Right lobe of liver (tissue), 6 donors: ENCODE data around the gene PTCH1. TPM values are rescaled to one million over a fixed set of nuclear protein-coding genes. Genes with fewer than 3 reads are reported as not detected.

Experiments
- ATAC-seq, 4 donors: fragments of 200-7000 bp; cut with Tn5 transposase; one replicate each; pipeline ENCODE4 v1.9.1; 2020; ENCODE audit warnings: mild to moderate bottlenecking in 4 of 4, moderate library complexity in 4 of 4
- DNase-seq, 3 donors: peaks; one replicate each; pipeline ENCODE4 v3.0.0-alpha.2; 2020
- H3K27ac ChIP-seq, 3 donors: fragments of 200-600 bp; one replicate each; pipeline ENCODE4 v1.8.0; 2022
- H3K27me3 ChIP-seq, 2 donors: fragments of 200-600 bp; one replicate each; pipeline ENCODE4 v1.8.0; 2022
- H3K36me3 ChIP-seq, 4 donors: fragments of 200-600 bp; sonication (generic) in 1 of 4; one replicate each; pipeline versions ENCODE4 v1.5.1 to v1.8.0; 2017 to 2022; ENCODE audit warnings: control low read depth in 1 of 4
- H3K4me1 ChIP-seq, 4 donors: fragments of 200-600 bp; sonication (generic) in 1 of 4; one replicate each; pipeline versions ENCODE4 v1.5.1 to v1.8.0; 2017 to 2022; ENCODE audit warnings: control low read depth in 1 of 4
- H3K4me3 ChIP-seq, 3 donors: fragments of 200-600 bp; one replicate each; pipeline ENCODE4 v1.8.0; 2022
- H3K9me3 ChIP-seq, 4 donors: fragments of 200-600 bp; sonication (generic) in 1 of 4; one replicate each; pipeline versions ENCODE4 v1.5.1 to v1.8.0; 2017 to 2022; ENCODE audit warnings: control low read depth in 1 of 4
- POLR2A ChIP-seq: fragments of 450-650 bp; IDR thresholded peaks from one replicate; pipeline ENCODE4 v1.6.1; 2017; ENCODE audit warnings: antibody characterized with exemption, mild to moderate bottlenecking
- WGBS: methylation state at CpG from one replicate; pipeline ENCODE4 v1.1.6; 2018; ENCODE audit warnings: low coverage, low lambda C conversion rate; ENCODE audit not compliant: insufficient coverage; ENCODE audit errors: missing lambda C conversion rate; 5-methylcytosine and 5-hydroxymethylcytosine counted together
- intact Hi-C, 2 donors: fragments of 100-400 bp; cut with DNase I; formaldehyde crosslinking; loops; one replicate each; pipeline versions ENCODE4 v1.11.2 to v1.14.1; 2022
- total RNA-seq, 6 experiments: library from RNA; depleted of rRNA in 2 of 6; stranded (reverse); fragments of >200 nt in 2 of 6; fragmentation: NEBNext Ultra II Directional in 3 of 6; extraction: Animal tissue kit (Norgen Biotek cat#: 25700) in 3 of 6; gene quantifications; one replicate each; pipeline versions ENCODE4 v1.1.0 to v1.2.4, GENCODE V29; 2016 to 2023
- TF ChIP-seq, protein P1 (sequence below), 4 donors: fragments of 200-600 bp in 3 of 4; fragments of 450-650 bp in 1 of 4; IDR thresholded peaks; one replicate each; pipeline versions ENCODE4 v1.5.1 to v1.8.0; 2016 to 2022; ENCODE audit warnings: antibody characterized with exemption in 4 of 4, mild to moderate bottlenecking in 2 of 4
- donor health status: DM: no; HTN: yes; CAD: no.
- donor health status: DM: no; HTN: no; CAD: no.
- donor health status: DM: no; HTN: no; CAD: no.
- donor health status: DM: no; HTN: yes; CAD: no.
- donor health status: DM: no; HTN: yes; CAD: no.

Gene PTCH1
- total RNA-seq, 6 experiments from 2014 or later: 2.0 to 8.3 (median 5.2) TPM

DNA sequence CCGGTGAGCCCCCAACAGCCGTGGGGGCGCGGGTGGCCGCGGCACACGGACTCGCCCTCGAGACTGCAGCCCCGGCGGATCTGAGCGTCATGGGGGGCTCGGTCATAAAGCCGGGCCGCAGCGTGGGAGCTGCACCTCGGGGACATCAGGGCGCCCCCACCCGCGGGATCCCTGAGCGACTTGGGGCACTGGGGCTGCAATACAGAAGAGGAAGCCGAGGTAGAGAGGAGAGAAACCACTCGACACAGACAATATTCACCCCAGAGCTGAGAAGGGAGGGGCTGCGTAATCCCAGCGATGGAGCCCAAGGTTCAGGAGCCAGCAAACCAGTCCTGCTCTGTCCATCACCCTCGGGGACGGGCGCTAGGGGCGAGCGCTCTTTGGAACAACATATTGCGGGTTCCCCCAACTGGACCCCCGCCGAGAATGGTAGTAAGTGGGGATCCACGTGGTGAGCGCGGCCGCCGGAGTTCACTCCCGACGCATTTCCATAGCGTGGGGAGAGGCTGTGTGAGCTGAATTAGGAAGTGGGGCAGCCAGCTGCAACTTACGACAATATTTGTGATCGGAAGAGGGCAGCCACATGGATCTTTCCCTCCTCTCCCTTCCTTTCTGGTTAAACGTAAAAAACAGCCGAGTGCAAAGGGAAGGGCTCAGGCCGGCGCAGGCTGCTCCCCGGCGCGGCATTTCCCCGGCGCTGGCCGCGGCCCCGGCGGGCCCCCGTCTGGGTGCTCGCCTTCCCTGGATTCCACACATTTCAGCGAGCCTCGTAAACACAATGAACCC is 9.9 kb downstream of the PTCH1 start:
- peaks cover 0 to 6% (median 3%) of the 10 kb centered on the region in 4 donors for H3K4me1 ChIP-seq
- no peaks in the 10 kb centered on the region for H3K36me3 ChIP-seq
- TF ChIP-seq, protein P1, sequence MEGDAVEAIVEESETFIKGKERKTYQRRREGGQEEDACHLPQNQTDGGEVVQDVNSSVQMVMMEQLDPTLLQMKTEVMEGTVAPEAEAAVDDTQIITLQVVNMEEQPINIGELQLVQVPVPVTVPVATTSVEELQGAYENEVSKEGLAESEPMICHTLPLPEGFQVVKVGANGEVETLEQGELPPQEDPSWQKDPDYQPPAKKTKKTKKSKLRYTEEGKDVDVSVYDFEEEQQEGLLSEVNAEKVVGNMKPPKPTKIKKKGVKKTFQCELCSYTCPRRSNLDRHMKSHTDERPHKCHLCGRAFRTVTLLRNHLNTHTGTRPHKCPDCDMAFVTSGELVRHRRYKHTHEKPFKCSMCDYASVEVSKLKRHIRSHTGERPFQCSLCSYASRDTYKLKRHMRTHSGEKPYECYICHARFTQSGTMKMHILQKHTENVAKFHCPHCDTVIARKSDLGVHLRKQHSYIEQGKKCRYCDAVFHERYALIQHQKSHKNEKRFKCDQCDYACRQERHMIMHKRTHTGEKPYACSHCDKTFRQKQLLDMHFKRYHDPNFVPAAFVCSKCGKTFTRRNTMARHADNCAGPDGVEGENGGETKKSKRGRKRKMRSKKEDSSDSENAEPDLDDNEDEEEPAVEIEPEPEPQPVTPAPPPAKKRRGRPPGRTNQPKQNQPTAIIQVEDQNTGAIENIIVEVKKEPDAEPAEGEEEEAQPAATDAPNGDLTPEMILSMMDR (IDR thresholded peaks at IDR 0.05): no peak
- TF ChIP-seq POLR2A: peak; percentile 30
- no peaks in the 10 kb centered on the region for H3K27me3 ChIP-seq
- DNase-seq (peak; percentile 42 to 71 (median 62)), ATAC-seq (peak; percentile 14 to 48 (median 30))
- intact Hi-C loops: no loop called here
- peak overlapping the region; percentile 50 to 79 (median 79) for H3K4me3 ChIP-seq
- peak overlapping the region; percentile 55 to 88 (median 84) for H3K27ac ChIP-seq
- H3K9me3 ChIP-seq: no peaks in the 10 kb centered on the region
- WGBS: 0% methylated on average over 8 of the region's 60 CpGs

DNA sequence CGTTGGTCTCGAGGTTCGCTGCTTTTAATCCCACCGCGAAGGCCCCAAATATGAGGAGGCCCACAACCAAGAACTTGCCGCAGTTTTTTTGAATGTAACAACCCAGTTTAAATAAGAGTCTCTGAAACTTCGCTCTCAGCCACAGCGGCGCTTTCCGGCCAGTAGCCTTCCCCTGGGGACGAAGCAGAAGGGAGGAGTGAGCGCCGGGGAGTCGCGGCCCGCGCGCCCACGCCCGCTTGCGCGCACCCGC is 10.4 kb downstream of the PTCH1 start:
- intact Hi-C loops: no loop called here
- no peak for ATAC-seq

DNA sequence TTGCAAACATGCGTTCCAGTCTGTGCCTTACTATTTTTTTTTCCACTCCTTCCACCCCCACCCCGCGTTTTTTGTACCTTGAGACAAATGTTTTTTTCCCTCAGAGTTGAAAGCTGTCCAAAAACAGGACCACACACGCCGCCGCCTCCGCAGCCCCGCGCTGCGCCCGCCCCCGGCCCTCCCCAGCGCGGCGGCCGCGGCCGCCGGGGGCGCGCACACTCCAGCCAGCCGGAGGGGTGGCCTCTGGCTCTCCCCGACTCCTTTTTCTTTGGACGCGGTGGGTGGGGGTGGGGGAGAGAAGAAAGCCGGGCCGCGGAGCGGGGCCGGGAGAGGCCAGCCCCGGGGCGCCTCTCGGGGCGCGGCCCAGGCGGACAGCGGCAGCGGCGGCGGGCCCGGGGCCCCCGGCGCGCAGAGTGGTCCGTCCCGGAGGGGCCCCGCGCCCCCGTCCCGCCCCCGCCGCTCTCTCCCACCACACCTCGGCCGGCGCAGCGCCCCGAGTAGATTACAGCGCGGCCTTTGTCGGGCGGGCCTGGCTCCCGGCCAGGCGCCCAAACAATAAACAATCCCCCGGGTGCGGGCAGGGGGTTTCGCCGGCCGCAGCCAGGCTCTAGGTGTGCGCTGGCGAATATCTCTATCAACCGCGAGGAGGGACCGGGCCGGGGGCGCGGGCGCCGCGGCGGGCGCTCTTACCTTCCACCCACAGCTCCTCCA is 10.9 kb downstream of the PTCH1 start:
- intact Hi-C loops: no loop called here
- peak; percentile 43 to 58 (median 51) for DNase-seq
- TF ChIP-seq POLR2A: no peak
- TF ChIP-seq, protein P1 (IDR thresholded peaks at IDR 0.05): no peak
- H3K4me1 ChIP-seq: peaks cover 0 to 6% (median 0%) of the 10 kb centered on the region in 4 donors
- peak in 3 of 4 donors; percentile 3 to 7 (median 7) for ATAC-seq
- WGBS: under 1% methylated on average over 29 of the region's 81 CpGs
- H3K27ac ChIP-seq: peak overlapping the region; percentile 55 to 88 (median 84)
- H3K9me3 ChIP-seq: no peaks in the 10 kb centered on the region
- no peaks in the 10 kb centered on the region for H3K27me3 ChIP-seq
- H3K36me3 ChIP-seq: no peaks in the 10 kb centered on the region
- H3K4me3 ChIP-seq: peak overlapping the region; percentile 50 to 79 (median 79)

More for the DNA sequence above, 10.4 kb downstream of the PTCH1 start:
- DNase-seq: no peak
- Histone ChIP-seq H3K4me1 (peaks cover 0 to 6% (median 0%) of the 10 kb centered on the region in 4 donors), H3K27ac (peak overlapping the region; percentile 55 to 88 (median 84)), H3K9me3 (no peaks in the 10 kb centered on the region), H3K4me3 (peak overlapping the region; percentile 50 to 79 (median 79)), H3K27me3 (no peaks in the 10 kb centered on the region), H3K36me3 (no peaks in the 10 kb centered on the region)
- 0% methylated on average over 2 of the region's 23 CpGs for WGBS
- TF ChIP-seq, protein P1 (IDR thresholded peaks at IDR 0.05): no peak
- no peak for TF ChIP-seq POLR2A

DNA sequence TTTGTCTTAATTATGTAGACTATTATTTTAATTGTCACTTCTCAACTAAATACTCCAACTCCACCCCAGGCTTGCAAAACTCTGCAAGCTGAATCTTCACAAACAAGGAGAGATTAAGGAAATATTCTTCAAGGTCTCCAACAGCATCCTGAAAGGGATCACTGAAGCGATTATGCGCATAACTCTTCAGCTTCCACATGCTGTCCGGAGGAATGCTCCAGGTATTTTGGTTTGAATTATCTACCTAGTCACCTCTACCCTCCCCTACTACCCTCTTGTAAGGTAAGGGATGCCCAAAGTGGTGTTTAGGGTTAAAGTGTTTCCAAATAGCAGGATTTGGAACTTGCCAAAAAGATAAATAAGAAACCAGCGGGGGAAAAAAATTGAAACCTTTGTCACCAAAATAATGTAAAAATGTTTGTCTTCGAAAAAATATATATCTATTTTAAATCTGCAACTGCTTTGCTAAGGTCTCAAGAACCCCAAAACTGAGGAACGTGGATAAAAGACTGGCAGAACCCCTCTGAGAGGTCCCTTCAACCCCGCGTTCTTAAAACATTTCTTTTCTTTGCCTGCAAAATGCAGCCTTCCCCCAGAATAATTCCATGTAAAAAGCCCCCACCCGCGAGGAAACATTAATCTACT is 11.6 kb downstream of the PTCH1 start:
- Histone ChIP-seq H3K27me3 (no peaks in the 10 kb centered on the region), H3K36me3 (no peaks in the 10 kb centered on the region), H3K9me3 (no peaks in the 10 kb centered on the region), H3K4me3 (peak overlapping the region in 2 of 3 donors; percentile 19 to 79), H3K27ac (no peak overlapping the region), H3K4me1 (peaks cover 0 to 6% (median 0%) of the 10 kb centered on the region in 4 donors)
- intact Hi-C loops: no loop called here
- WGBS: 24% methylated on average over 10 of the region's 10 CpGs
- DNase-seq: no peak
- ATAC-seq: no peak
- TF ChIP-seq POLR2A: no peak
- TF ChIP-seq, protein P1 (IDR thresholded peaks at IDR 0.05): no peak
